A549 (cell line): ENCODE data around the gene SRPK1. TPM values are rescaled to one million over a fixed set of nuclear protein-coding genes. Genes with fewer than 3 reads are reported as not detected.

Experiments
- ATAC-seq, 2 experiments: fragments of 200-7000 bp in 1 of 2; fragments of >200 bp in 1 of 2; cut with Nextera tagmentation in 1 of 2; cut with Tn5 transposase in 1 of 2; 3 replicates each; pipeline versions ENCODE4 v1.8.0 to v1.9.1; 2018 to 2020; ENCODE audit warnings: mild to moderate bottlenecking in 1 of 2, moderate library complexity in 1 of 2
- CTCF ChIA-PET: fragments of 300-600 bp; sonication (Branson Sonifier 250); formaldehyde crosslinking; extraction: SDS; loops from one replicate; lab custom pipeline; 2021; ENCODE audit warnings: antibody characterized with exemption, inconsistent platforms; lab: Yijun Ruan, JAX
- POLR2A ChIA-PET: fragments of 350-600 bp; formaldehyde crosslinking; extraction: SDS; loops from one replicate; lab custom pipeline; 2021; ENCODE audit warnings: antibody characterized with exemption, inconsistent platforms; lab: Yijun Ruan, JAX
- DNase-seq, 2 experiments: peaks; one replicate each; pipeline versions ENCODE4 v3.0.0 to v3.0.0-alpha.2; 2011 to 2016; ENCODE audit warnings: low read depth in 1 of 2, low spot score in 1 of 2
- FAIRE-seq: peaks from 2 replicates; lab custom pipeline; 2011; peaks lifted over from hg19 to GRCh38; lab: Jason Lieb, UNC
- H3K27ac ChIP-seq, 2 experiments: fragments of >200 bp; sonication (Bioruptor Twin); formaldehyde crosslinking; 3 replicates each; pipeline ENCODE4 v1.5.1; 2016 to 2017
- H3K4me1 ChIP-seq: fragments of >200 bp; sonication (Bioruptor Twin); formaldehyde crosslinking; 3 replicates; pipeline ENCODE4 v1.6.1; 2016
- H3K4me2 ChIP-seq: fragments of >200 bp; sonication (Bioruptor Twin); formaldehyde crosslinking; 3 replicates; pipeline ENCODE4 v1.6.1; 2016
- H3K4me3 ChIP-seq: fragments of >200 bp; sonication (Bioruptor Twin); formaldehyde crosslinking; 3 replicates; pipeline ENCODE4 v1.5.1; 2016
- H3K9me3 ChIP-seq: fragments of >200 bp; sonication (Bioruptor Twin); formaldehyde crosslinking; 3 replicates; pipeline ENCODE4 v1.6.1; 2016
- ATOH8 ChIP-seq: fragments of 250-450 bp; sonication (Bioruptor Pico); IDR thresholded peaks from 2 replicates; pipeline ENCODE4 v1.5.0; 2020; ENCODE audit warnings: low read depth, mild to moderate bottlenecking, moderate library complexity
- BHLHE40 ChIP-seq: IDR thresholded peaks from 2 replicates; pipeline ENCODE4 v1.6.1; 2012; ENCODE audit warnings: low read depth, low read length, inconsistent platforms
- CBX8 ChIP-seq: fragments of 200-600 bp; sonication (generic); IDR thresholded peaks from 2 replicates; pipeline ENCODE4 v1.6.1; 2016
- CEBPB ChIP-seq, 2 experiments: fragments of >200 bp in 1 of 2; sonication (Bioruptor Twin) in 1 of 2; formaldehyde crosslinking in 1 of 2; IDR thresholded peaks; 2 replicates each; pipeline ENCODE4 v1.6.1; 2012 to 2016
- CHD2 ChIP-seq: fragments of 150-350 bp; IDR thresholded peaks from 2 replicates; pipeline ENCODE4 v1.6.1; 2014; ENCODE audit warnings: low read length; ENCODE audit not compliant: partially characterized antibody
- FOSB ChIP-seq: fragments of 250-450 bp; sonication (Bioruptor Pico); IDR thresholded peaks from 2 replicates; pipeline ENCODE4 v1.5.0; 2020; ENCODE audit warnings: mild to moderate bottlenecking, moderate library complexity
- HDAC2 ChIP-seq: fragments of 200-600 bp; sonication (generic); IDR thresholded peaks from 2 replicates; pipeline ENCODE4 v1.6.1; 2016
- HEYL ChIP-seq: fragments of 250-450 bp; sonication (Bioruptor Pico); IDR thresholded peaks from 2 replicates; pipeline ENCODE4 v1.8.0; 2021; ENCODE audit warnings: mild to moderate bottlenecking, moderate library complexity
- HMGXB4 ChIP-seq: fragments of 250-450 bp; sonication (Bioruptor Pico); IDR thresholded peaks from 2 replicates; pipeline ENCODE4 v1.5.0; 2021; ENCODE audit warnings: mild to moderate bottlenecking, moderate library complexity, borderline replicate concordance
- HOXA7 ChIP-seq: fragments of 250-450 bp; sonication (Bioruptor Pico); IDR thresholded peaks from 2 replicates; pipeline ENCODE4 v1.5.0; 2020; ENCODE audit warnings: mild to moderate bottlenecking, moderate library complexity
- JUN ChIP-seq, 2 experiments: fragments of >200 bp; sonication (Bioruptor Twin); formaldehyde crosslinking; IDR thresholded peaks; 2 replicates in 1 of 2; 3 replicates in 1 of 2; pipeline ENCODE4 v1.6.1; 2016 to 2017
- MAZ ChIP-seq: fragments of 150-350 bp; IDR thresholded peaks from 2 replicates; pipeline ENCODE4 v1.6.1; 2014; ENCODE audit warnings: antibody characterized with exemption, low read depth, low read length, borderline replicate concordance
- NFE2L2 ChIP-seq: fragments of 150-350 bp; conservative IDR thresholded peaks from 2 replicates; pipeline ENCODE4 v1.6.1; 2014; ENCODE audit warnings: low read length
- NR3C1 ChIP-seq: fragments of >200 bp; sonication (Bioruptor Twin); formaldehyde crosslinking; IDR thresholded peaks from 3 replicates; pipeline ENCODE4 v1.6.1; 2017
- POLR2A ChIP-seq: IDR thresholded peaks from 2 replicates; pipeline ENCODE4 v1.6.1; 2012; ENCODE audit warnings: mild to moderate bottlenecking, low read length
- SMC3 ChIP-seq: fragments of >200 bp; sonication (Bioruptor Twin); formaldehyde crosslinking; IDR thresholded peaks from 3 replicates; pipeline ENCODE4 v1.6.1; 2018; ENCODE audit warnings: inconsistent platforms
- TFCP2L1 ChIP-seq: fragments of 250-450 bp; sonication (Bioruptor Pico); IDR thresholded peaks from 2 replicates; pipeline ENCODE4 v1.5.0; 2021; ENCODE audit warnings: mild to moderate bottlenecking
- ZC3H11A ChIP-seq: fragments of 450-650 bp; IDR thresholded peaks from 2 replicates; pipeline ENCODE4 v1.6.1; 2014; ENCODE audit warnings: antibody characterized with exemption, mild to moderate bottlenecking
- ZFP36 ChIP-seq: fragments of 450-650 bp; IDR thresholded peaks from 2 replicates; pipeline ENCODE4 v1.6.1; 2014; ENCODE audit warnings: borderline replicate concordance; ENCODE audit not compliant: partially characterized antibody
- ZNF302 ChIP-seq: fragments of 250-450 bp; sonication (Bioruptor Pico); IDR thresholded peaks from 2 replicates; pipeline ENCODE4 v1.9.0; 2021; ENCODE audit warnings: inconsistent platforms, mild to moderate bottlenecking, moderate library complexity
- WGBS: methylation state at CpG from one replicate; pipeline ENCODE4 v1.1.6; 2017; ENCODE audit errors: missing lambda C conversion rate; 5-methylcytosine and 5-hydroxymethylcytosine counted together
- polyA plus RNA-seq, 4 experiments: library from polyadenylated mRNA; depleted of rRNA in 3 of 4; stranded (reverse); fragments of >200 nt; fragmentation: RNase III in 1 of 4; extraction: RNeasy Plus Mini Kit Qiagen cat#74134 plus additional on column Dnase treatment in 1 of 4; gene quantifications; 2 replicates in 3 of 4; 3 replicates in 1 of 4; pipeline ENCODE4 v1.2.3, GENCODE V29; 2011 to 2017

Gene SRPK1
- polyA plus RNA-seq, 2 of the 4 experiments (the other 2 are of a cell fraction), result 46.9 to 65.9 TPM

GRCh38 chr6:35905141-35905785 is 15.6 kb downstream of the SRPK1 start (continued):
- no peak for TF ChIP-seq CBX8
- TF ChIP-seq TFCP2L1, result no peak
- no peak for TF ChIP-seq SMC3

- ChIA-PET POLR2A (no interaction called here), CTCF (interaction anchor here (0.5 to 0.8 kb wide), 2 partner anchors 12 to 21 kb away, joined by 3 read pairs; no protein-coding TSS in a partner anchor)
- no peaks in the 10 kb centered on the region for H3K4me1 ChIP-seq
- DNase-seq (no peak), FAIRE-seq (no peak), ATAC-seq (no peak)
- H3K27ac ChIP-seq, result no peak overlapping the region
- TF ChIP-seq JUN (IDR thresholded peaks at IDR 0.05) (no peak), MAZ (no peak), POLR2A (no peak), ZNF302 (CRISPR knock-in tag) (no peak), CHD2 (no peak), FOSB (CRISPR knock-in tag) (no peak), ATOH8 (CRISPR knock-in tag) (no peak), HDAC2 (no peak), HMGXB4 (no peak), CEBPB (IDR thresholded peaks at IDR 0.05) (no peak), ZFP36 (no peak)
- no peak overlapping the region for H3K4me3 ChIP-seq
- no peak overlapping the region for H3K4me2 ChIP-seq
- no peaks in the 10 kb centered on the region; the same call in 1 of the 3 replicates for H3K9me3 ChIP-seq
- 94% methylated on average over 4 of the region's 4 CpGs for WGBS
Measured at GRCh38 chr6:35903679-35904078, 17.2 kb downstream of the SRPK1 start.

GRCh38 chr6:35900448-35900847 is 20.4 kb downstream of the SRPK1 start:
- ATAC-seq, result no peak
- WGBS, result 88% methylated on average over 4 of the region's 4 CpGs

GRCh38 chr6:35898003-35898402 is 22.9 kb downstream of the SRPK1 start:
- H3K9me3 ChIP-seq, result no peaks in the 10 kb centered on the region
- no peak for FAIRE-seq
- ChIA-PET POLR2A (no interaction called here), CTCF (no interaction called here)
- no peak overlapping the region for H3K27ac ChIP-seq
- H3K4me3 ChIP-seq, result no peak overlapping the region
- no peak overlapping the region for H3K4me2 ChIP-seq
- no peaks in the 10 kb centered on the region for H3K4me1 ChIP-seq
- no peak for DNase-seq
- no peak for ATAC-seq
- no peak for TF ChIP-seq BHLHE40
- 98% methylated on average over 2 of the region's 2 CpGs for WGBS

More at GRCh38 chr6:35900448-35900847, 20.4 kb downstream of the SRPK1 start:
- DNase-seq (no peak), FAIRE-seq (no peak)
- no peak overlapping the region for H3K4me3 ChIP-seq
- TF ChIP-seq HDAC2 (no peak), NFE2L2 (no peak), HEYL (no peak), JUN (IDR thresholded peaks at IDR 0.05) (no peak), HOXA7 (CRISPR knock-in tag) (no peak), ZC3H11A (no peak), NR3C1 (no peak), POLR2A (no peak)
- no peaks in the 10 kb centered on the region for H3K4me1 ChIP-seq
- ChIA-PET POLR2A (no interaction called here), CTCF (interaction anchor here (0.7 kb wide), 1 partner anchor 204 kb away, joined by 4 read pairs; no protein-coding TSS in a partner anchor)
- no peak overlapping the region for H3K4me2 ChIP-seq
- no peaks in the 10 kb centered on the region for H3K9me3 ChIP-seq
- no peak overlapping the region for H3K27ac ChIP-seq
